ENCODE measurements around the gene DSTN.
A peak's percentile ranks its signal among the peaks of the same experiment; 100 is the strongest.

DSTN gene

DNA sequence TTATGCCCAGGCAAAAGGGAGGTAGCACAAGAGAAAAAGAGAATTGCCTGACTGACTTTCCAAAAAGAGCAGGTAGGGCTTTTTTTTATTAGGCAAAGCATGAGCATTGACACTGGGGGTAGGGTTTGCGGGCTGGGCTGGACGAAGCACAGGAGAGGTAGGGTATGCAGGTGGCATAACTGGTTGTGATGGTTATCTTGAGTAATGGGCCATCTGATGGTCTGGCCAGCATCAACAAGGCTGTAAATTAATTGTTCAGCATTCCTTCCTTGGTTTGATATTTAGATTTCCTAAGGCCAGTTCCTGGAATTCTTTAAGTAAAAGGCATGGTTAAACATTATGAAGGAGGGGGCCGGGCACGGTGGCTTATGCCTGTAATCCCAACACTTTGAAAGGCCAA lies 24.7 kb upstream of the DSTN start:
- TF ChIP-seq ZFX (IDR thresholded peaks at IDR 0.05), result no peak
- TF ChIP-seq, protein P1, sequence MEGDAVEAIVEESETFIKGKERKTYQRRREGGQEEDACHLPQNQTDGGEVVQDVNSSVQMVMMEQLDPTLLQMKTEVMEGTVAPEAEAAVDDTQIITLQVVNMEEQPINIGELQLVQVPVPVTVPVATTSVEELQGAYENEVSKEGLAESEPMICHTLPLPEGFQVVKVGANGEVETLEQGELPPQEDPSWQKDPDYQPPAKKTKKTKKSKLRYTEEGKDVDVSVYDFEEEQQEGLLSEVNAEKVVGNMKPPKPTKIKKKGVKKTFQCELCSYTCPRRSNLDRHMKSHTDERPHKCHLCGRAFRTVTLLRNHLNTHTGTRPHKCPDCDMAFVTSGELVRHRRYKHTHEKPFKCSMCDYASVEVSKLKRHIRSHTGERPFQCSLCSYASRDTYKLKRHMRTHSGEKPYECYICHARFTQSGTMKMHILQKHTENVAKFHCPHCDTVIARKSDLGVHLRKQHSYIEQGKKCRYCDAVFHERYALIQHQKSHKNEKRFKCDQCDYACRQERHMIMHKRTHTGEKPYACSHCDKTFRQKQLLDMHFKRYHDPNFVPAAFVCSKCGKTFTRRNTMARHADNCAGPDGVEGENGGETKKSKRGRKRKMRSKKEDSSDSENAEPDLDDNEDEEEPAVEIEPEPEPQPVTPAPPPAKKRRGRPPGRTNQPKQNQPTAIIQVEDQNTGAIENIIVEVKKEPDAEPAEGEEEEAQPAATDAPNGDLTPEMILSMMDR (conservative IDR thresholded peaks at IDR 0.05), result no peak
- H3K27ac ChIP-seq, result no peak overlapping the region

DNA sequence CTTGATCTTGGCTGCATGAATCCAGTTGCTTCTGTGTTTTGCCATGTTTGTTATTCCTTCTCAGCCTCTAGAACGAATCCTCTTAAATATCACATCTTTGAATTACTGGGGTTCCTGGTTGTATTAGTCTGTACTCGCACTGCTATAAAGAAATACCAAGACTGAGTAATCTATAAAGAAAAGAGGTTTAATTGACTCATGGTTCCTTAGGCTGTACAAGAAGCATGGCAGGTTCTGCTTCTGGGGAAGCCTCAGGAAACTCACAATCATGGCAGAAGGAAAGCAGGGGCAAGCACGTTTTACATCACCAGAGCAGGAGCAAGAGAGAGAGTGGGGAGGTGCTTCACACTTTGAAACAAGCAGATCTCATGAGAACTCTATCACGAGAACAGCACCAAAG lies 20.7 kb upstream of the DSTN start:
- TF ChIP-seq, protein P1 (conservative IDR thresholded peaks at IDR 0.05), result no peak
- TF ChIP-seq ZFX (IDR thresholded peaks at IDR 0.05), result no peak
- H3K27ac ChIP-seq, result no peak overlapping the region

DNA sequence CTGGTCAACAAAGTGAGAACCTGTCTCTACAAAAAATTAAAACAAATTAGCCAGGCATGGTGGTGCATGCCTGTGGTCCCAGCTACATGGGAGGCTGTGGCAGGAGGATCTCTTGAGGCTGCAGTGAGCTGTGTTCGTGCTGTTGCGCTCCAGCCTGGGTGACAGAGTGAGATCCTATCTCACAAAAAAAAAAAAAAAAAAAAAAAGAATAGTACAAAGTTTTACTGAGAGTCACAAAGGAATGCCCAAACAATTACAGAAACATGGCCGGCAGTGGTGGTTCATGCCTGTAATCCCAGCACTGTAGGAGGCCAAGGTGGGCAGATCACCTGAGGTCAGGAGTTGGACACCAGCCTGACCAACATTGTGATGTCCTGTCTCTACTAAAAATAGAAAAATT lies 14.8 kb upstream of the DSTN start:
- no peak overlapping the region for H3K27ac ChIP-seq
- TF ChIP-seq, protein P1 (conservative IDR thresholded peaks at IDR 0.05), result no peak
- no peak for TF ChIP-seq ZFX (IDR thresholded peaks at IDR 0.05)

DNA sequence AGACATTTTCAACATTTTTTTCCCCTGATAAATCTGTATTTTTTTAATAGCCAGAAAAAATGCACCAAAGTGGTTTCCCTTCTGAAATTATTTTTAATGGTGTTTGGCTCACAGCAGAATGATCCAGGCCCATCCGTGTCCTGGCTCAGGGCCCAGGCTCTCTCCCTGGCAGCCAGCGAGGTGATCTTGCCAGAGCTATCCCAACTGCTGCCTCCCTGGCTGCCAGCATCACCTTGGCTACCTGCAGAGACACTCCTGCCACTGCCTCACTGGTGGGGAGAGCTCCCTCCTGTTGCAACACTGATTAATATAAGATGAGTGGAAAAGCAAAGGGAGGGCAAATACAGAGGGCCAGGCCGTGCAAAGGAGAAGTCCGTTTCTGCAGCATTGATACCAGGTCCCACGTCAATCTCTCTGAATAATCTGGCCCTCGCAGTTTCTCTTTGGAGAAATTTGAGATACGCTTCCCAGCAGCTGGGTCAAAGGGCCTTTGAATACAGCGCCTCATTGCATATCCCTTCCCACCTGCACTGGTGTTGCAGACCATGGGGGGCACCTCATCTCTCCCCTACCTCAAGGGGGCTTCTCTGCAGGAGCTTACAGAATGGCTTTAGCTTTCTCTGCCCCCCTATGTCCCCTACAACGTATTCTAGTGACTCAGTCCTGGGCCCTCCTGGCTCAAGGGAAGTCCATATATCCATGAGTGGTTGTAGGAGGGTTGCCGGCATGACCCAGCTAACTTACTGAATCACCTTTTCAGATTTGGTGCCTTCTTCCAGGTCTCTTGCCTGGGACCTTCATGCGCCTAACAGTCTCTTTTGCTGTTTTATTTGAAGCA lies 12.8 kb upstream of the DSTN start:
- peak overlapping the region; percentile 80 for H3K27ac ChIP-seq
- TF ChIP-seq ZFX (IDR thresholded peaks at IDR 0.05), result no peak
- TF ChIP-seq, protein P1 (conservative IDR thresholded peaks at IDR 0.05), result no peak

DNA sequence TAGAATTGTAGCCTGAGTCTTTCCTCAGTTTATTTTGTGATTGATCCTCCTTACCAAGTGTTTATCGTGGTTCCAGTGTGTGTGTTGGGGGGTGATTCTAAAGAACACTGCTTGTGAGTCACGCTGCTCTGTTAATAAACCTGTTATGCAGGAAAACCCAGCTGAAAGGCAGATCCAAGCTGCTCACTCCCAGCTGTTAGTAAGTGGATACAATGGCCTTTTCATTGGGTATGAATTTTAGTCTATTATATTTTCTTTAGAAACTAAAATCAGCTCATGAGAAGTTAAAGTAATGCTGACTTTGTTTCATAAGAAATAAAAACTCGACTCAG lies 12.2 kb upstream of the DSTN start:
- no peak for TF ChIP-seq ZFX (IDR thresholded peaks at IDR 0.05)
- TF ChIP-seq, protein P1 (conservative IDR thresholded peaks at IDR 0.05), result no peak
- peak overlapping the region; percentile 80 for H3K27ac ChIP-seq

DNA sequence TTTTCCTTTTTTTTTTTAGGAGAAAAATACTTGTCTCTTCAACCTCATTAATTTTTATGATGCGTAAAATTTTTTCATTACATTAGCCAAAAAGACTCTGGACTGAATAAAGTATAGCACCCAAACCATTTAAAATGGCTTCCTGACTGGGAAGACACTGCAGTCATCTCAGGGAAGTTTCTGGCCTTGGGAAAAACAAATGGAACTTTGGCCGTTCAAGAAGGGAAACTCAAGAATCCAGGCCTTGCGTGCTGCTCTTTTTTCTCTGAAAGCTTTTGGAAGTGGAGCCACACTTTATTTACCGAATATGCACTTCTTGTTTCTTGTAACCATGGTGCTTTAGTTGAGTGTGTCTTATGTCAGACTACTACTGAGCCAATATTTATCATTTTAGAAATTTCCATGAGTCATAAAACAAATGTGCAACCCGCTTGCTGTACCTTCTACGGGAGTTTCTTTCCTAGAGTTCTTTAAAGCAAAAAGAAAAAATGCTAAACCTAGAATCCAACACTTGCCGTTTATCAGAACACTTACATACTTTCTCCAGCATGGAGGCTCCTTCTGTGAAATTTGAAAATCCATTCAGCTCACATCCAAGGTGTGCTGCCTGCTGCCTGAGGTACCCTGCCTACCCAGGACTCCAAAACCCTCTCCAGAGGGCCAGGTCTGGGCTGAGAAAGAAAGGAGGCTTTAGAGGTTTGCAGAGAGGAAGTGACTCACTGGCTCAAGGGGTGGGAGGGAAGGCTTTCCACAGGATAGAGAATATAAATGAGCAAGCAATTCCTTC lies 11.5 kb upstream of the DSTN start:
- TF ChIP-seq ZFX (IDR thresholded peaks at IDR 0.05), result no peak
- H3K27ac ChIP-seq, result peak overlapping the region; percentile 65

DNA sequence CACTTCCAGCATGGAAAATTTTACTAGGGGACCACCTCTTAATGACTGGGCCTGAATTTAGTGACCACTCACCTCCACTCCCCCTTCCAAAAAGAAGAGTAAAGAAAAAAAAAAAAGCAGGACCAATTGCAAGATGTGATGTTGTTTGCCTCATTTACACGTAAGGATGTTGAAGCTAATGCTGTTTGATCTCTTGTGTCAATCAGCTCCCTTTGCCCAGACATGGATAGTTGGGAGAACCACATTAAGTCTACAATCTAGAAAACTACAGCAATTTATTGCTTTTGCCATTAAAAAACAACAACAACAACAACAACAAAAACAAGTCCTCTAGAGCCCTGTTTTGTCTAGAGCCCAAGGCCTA lies 11.0 kb upstream of the DSTN start:
- TF ChIP-seq, protein P1 (conservative IDR thresholded peaks at IDR 0.05), result no peak
- no peak for TF ChIP-seq ZFX (IDR thresholded peaks at IDR 0.05)
- peak overlapping the region; percentile 65 for H3K27ac ChIP-seq
